H1 (cell line): ENCODE results near the gene NEB. TPM values are rescaled to one million over a fixed set of nuclear protein-coding genes. Genes with fewer than 3 reads are reported as not detected.

Experiments
- CTCF ChIA-PET: fragments of 300-600 bp; sonication (Branson Sonifier 250); formaldehyde crosslinking; loops from one replicate; lab custom pipeline; 2021; ENCODE audit not compliant: partially characterized antibody; lab: Charles Lee
- POLR2A ChIA-PET: fragments of 300-600 bp; sonication (Branson Sonifier 250); formaldehyde crosslinking; loops from one replicate; lab custom pipeline; 2021; ENCODE audit warnings: inconsistent platforms; ENCODE audit not compliant: partially characterized antibody; lab: Charles Lee
- DNase-seq, 2 experiments: peaks; one replicate each; pipeline versions ENCODE4 v3.0.0 to v3.0.0-alpha.2; 2010 to 2022; ENCODE audit warnings: low spot score in 2 of 2, low read depth in 1 of 2, mixed read lengths in 1 of 2
- FAIRE-seq: peaks from 2 replicates; lab custom pipeline; 2011; peaks lifted over from hg19 to GRCh38; lab: Jason Lieb, UNC
- H2AFZ ChIP-seq: 2 replicates; pipeline ENCODE4 v1.8.1; 2012; ENCODE audit warnings: low read length, inconsistent platforms
- H2AK5ac ChIP-seq: 2 replicates; pipeline ENCODE4 v1.6.1; 2013; ENCODE audit warnings: low read depth, low read length
- H2BK120ac ChIP-seq: replicated peaks from 2 replicates; pipeline ENCODE3; 2013; ENCODE audit warnings: low read depth, low read length, inconsistent platforms
- H2BK12ac ChIP-seq: 2 replicates; pipeline ENCODE4 v1.6.1; 2013; ENCODE audit warnings: low read depth, low read length
- H2BK15ac ChIP-seq: 2 replicates; pipeline ENCODE4 v1.6.1; 2013; ENCODE audit warnings: low read length
- H2BK20ac ChIP-seq: 2 replicates; pipeline ENCODE4 v1.6.1; 2013; ENCODE audit warnings: low read length
- H2BK5ac ChIP-seq: 2 replicates; pipeline ENCODE4 v1.6.1; 2013; ENCODE audit warnings: low read depth, low read length
- H3K14ac ChIP-seq: 2 replicates; pipeline ENCODE4 v1.6.1; 2013; ENCODE audit warnings: inconsistent platforms; ENCODE audit not compliant: insufficient read length
- H3K18ac ChIP-seq: 2 replicates; pipeline ENCODE4 v1.6.1; 2013; ENCODE audit warnings: low read length; ENCODE audit errors: extremely low read depth
- H3K23ac ChIP-seq: 2 replicates; pipeline ENCODE4 v1.6.1; 2013; ENCODE audit warnings: inconsistent platforms; ENCODE audit not compliant: insufficient read length
- H3K23me2 ChIP-seq: 2 replicates; pipeline ENCODE4 v1.6.1; 2013; ENCODE audit warnings: low read depth, low read length
- H3K27ac ChIP-seq: 2 replicates; pipeline ENCODE4 v1.6.1; 2011; ENCODE audit warnings: low read depth, low read length, inconsistent platforms
- H3K27me3 ChIP-seq, 4 experiments: replicated peaks in 1 of 4; 1 replicate in 1 of 4; 2 replicates in 3 of 4; pipeline versions ENCODE4 v1.6.1 to v1.8.1; 2011 to 2013; ENCODE audit warnings: low read length in 3 of 4, mild to moderate bottlenecking in 3 of 4, inconsistent platforms in 2 of 4, mixed read lengths in 2 of 4, moderate library complexity in 1 of 4; ENCODE audit not compliant: control insufficient read depth in 3 of 4, insufficient read depth in 3 of 4; ENCODE audit errors: extremely low read depth in 1 of 4
- H3K36me3 ChIP-seq, 4 experiments: 2 replicates each; pipeline versions ENCODE4 v1.6.1 to v1.8.1; 2011 to 2013; ENCODE audit warnings: mild to moderate bottlenecking in 4 of 4, low read length in 3 of 4, moderate library complexity in 2 of 4, control low read depth in 1 of 4, inconsistent platforms in 1 of 4; ENCODE audit not compliant: insufficient read depth in 4 of 4, control insufficient read depth in 2 of 4
- H3K4ac ChIP-seq: replicated peaks from 2 replicates; pipeline ENCODE3; 2013; ENCODE audit warnings: low read length, low read depth, mixed read lengths, inconsistent platforms; ENCODE audit not compliant: insufficient read length
- H3K4me1 ChIP-seq, 4 experiments: replicated peaks in 1 of 4; 1 replicate in 1 of 4; 2 replicates in 3 of 4; pipeline versions ENCODE4 v1.6.1 to v1.8.1; 2011 to 2013; ENCODE audit warnings: low read length in 3 of 4, inconsistent platforms in 2 of 4, mixed read lengths in 1 of 4; ENCODE audit not compliant: insufficient read depth in 4 of 4, control insufficient read depth in 3 of 4
- H3K4me2 ChIP-seq, 2 experiments: 2 replicates each; pipeline versions ENCODE4 v1.6.1 to v1.8.1; 2011 to 2013; ENCODE audit warnings: low read depth in 2 of 2, low read length in 2 of 2, control low read depth in 1 of 2, inconsistent platforms in 1 of 2, mild to moderate bottlenecking in 1 of 2; ENCODE audit not compliant: insufficient read depth in 1 of 2
- H3K4me3 ChIP-seq, 4 experiments: fragments of 200-600, 300-600 bp in 1 of 4; sonication (generic), shearing (Covaris generic), sonication (Bioruptor Twin) in 1 of 4; 2 replicates each; pipeline versions ENCODE4 v1.5.1 to v1.8.1; 2011 to 2016; ENCODE audit warnings: low read length in 4 of 4, low read depth in 3 of 4, control low read depth in 2 of 4, inconsistent platforms in 2 of 4, mild to moderate bottlenecking in 2 of 4, mixed read lengths in 1 of 4, moderate library complexity in 1 of 4; ENCODE audit not compliant: insufficient read depth in 2 of 4; ENCODE audit errors: extremely low read depth in 1 of 4
- H3K56ac ChIP-seq: replicated peaks from 2 replicates; pipeline ENCODE3; 2013; ENCODE audit warnings: low read depth, mild to moderate bottlenecking, mixed read lengths, low read length, inconsistent platforms; ENCODE audit not compliant: insufficient read length
- H3K79me1 ChIP-seq: 2 replicates; pipeline ENCODE4 v1.6.1; 2013; ENCODE audit warnings: low read depth, low read length, control low read depth
- H3K79me2 ChIP-seq, 2 experiments: 2 replicates each; pipeline versions ENCODE4 v1.6.1 to v1.8.1; 2012 to 2013; ENCODE audit warnings: low read length in 2 of 2, mild to moderate bottlenecking in 2 of 2, inconsistent platforms in 1 of 2; ENCODE audit not compliant: insufficient read depth in 2 of 2, control insufficient read depth in 1 of 2
- H3K9ac ChIP-seq, 4 experiments: replicated peaks in 1 of 4; 1 replicate in 1 of 4; 2 replicates in 3 of 4; pipeline versions ENCODE4 v1.6.1 to v1.8.1; 2011 to 2013; ENCODE audit warnings: low read depth in 3 of 4, low read length in 3 of 4, control low read depth in 2 of 4, mild to moderate bottlenecking in 2 of 4, moderate library complexity in 2 of 4, inconsistent platforms in 1 of 4; ENCODE audit errors: extremely low read depth in 1 of 4
- H3K9me3 ChIP-seq, 2 experiments: 2 replicates each; pipeline versions ENCODE4 v1.6.1 to v1.8.1; 2012 to 2013; ENCODE audit warnings: mild to moderate bottlenecking in 2 of 2, moderate library complexity in 2 of 2, control low read depth in 1 of 2, inconsistent platforms in 1 of 2, low read depth in 1 of 2, low read length in 1 of 2, mixed read lengths in 1 of 2; ENCODE audit not compliant: insufficient read depth in 2 of 2
- H4K20me1 ChIP-seq, 2 experiments: replicated peaks in 1 of 2; 2 replicates each; pipeline versions ENCODE3 to v1.8.1; 2011 to 2013; ENCODE audit warnings: inconsistent platforms in 2 of 2, low read length in 2 of 2, mild to moderate bottlenecking in 1 of 2; ENCODE audit not compliant: insufficient read depth in 2 of 2, control insufficient read depth in 1 of 2
- H4K5ac ChIP-seq: 2 replicates; pipeline ENCODE4 v1.6.1; 2013; ENCODE audit warnings: low read length, low read depth, mixed read lengths, inconsistent platforms; ENCODE audit not compliant: insufficient read length
- H4K8ac ChIP-seq: 2 replicates; pipeline ENCODE4 v1.8.0; 2013; ENCODE audit warnings: mild to moderate bottlenecking, moderate library complexity, low read length, inconsistent platforms; ENCODE audit not compliant: insufficient read depth; ENCODE audit errors: extremely low read depth
- H4K91ac ChIP-seq: replicated peaks from 2 replicates; pipeline ENCODE3; 2013; ENCODE audit warnings: low read length, mixed read lengths, inconsistent platforms; ENCODE audit not compliant: insufficient read length
- ASH2L ChIP-seq: fragments of 200-600, 300-600 bp; sonication (generic); IDR thresholded peaks from one replicate; pipeline ENCODE4 v1.7.1; 2017; ENCODE audit warnings: low read length
- BCL11A ChIP-seq, 2 experiments: IDR thresholded peaks; one replicate each; pipeline ENCODE4 v1.6.1; 2011; ENCODE audit warnings: low read depth in 2 of 2, low read length in 2 of 2, mild to moderate bottlenecking in 2 of 2
- CBX5 ChIP-seq: fragments of 300-800, 300-1000 bp; sonication (generic); IDR thresholded peaks from 2 replicates; pipeline ENCODE4 v1.7.1; 2016; ENCODE audit warnings: antibody characterized with exemption, low read length, low read depth
- E2F6 ChIP-seq: IDR thresholded peaks from 2 replicates; pipeline ENCODE4 v1.6.1; 2012; ENCODE audit warnings: inconsistent platforms
- KDM4A ChIP-seq: IDR thresholded peaks from one replicate; pipeline ENCODE4 v1.7.1; 2012; ENCODE audit warnings: low read depth, mild to moderate bottlenecking, moderate library complexity, low read length, inconsistent platforms; ENCODE audit not compliant: severe bottlenecking
- MAFK ChIP-seq: IDR thresholded peaks from 2 replicates; pipeline ENCODE4 v1.6.1; 2012; ENCODE audit warnings: low read depth, mild to moderate bottlenecking, improper control_type of control experiment, low read length
- PHF8 ChIP-seq: fragments of 200-600 bp; sonication (generic); conservative IDR thresholded peaks from 2 replicates; pipeline ENCODE4 v1.7.1; 2012; ENCODE audit warnings: low read depth, mild to moderate bottlenecking, inconsistent platforms, low read length, moderate library complexity
- SIX5 ChIP-seq: IDR thresholded peaks from 2 replicates; pipeline ENCODE4 v1.6.1; 2011; ENCODE audit warnings: mild to moderate bottlenecking, low read depth, low read length
- YY1 ChIP-seq: IDR thresholded peaks from 2 replicates; pipeline ENCODE4 v1.6.1; 2011; ENCODE audit warnings: low read depth, mild to moderate bottlenecking, low read length
- ZNF274 ChIP-seq: IDR thresholded peaks from 2 replicates; pipeline ENCODE4 v1.7.0; 2012; ENCODE audit warnings: low read length, borderline replicate concordance; ENCODE audit errors: extremely low read depth
- WGBS, 2 experiments: shearing (Covaris generic) in 1 of 2; methylation state at CpG; one replicate each; pipeline versions ENCODE4 v1.1.6 to v1.1.7; 2013 to 2015; ENCODE audit warnings: low lambda C conversion rate in 2 of 2, mixed read lengths in 2 of 2, inconsistent platforms in 1 of 2, low coverage in 1 of 2, missing lambda C conversion rate in 1 of 2; ENCODE audit not compliant: insufficient replicate concordance in 2 of 2, insufficient coverage in 1 of 2, insufficient read length in 1 of 2; ENCODE audit errors: extremely low coverage in 1 of 2, missing lambda C conversion rate in 1 of 2; 5-methylcytosine and 5-hydroxymethylcytosine counted together
- polyA plus RNA-seq, 7 experiments: library from polyadenylated mRNA; depleted of rRNA in 3 of 7; stranded (reverse) in 5 of 7; unstranded in 2 of 7; fragments of >200 nt in 5 of 7; fragments of 200-250 nt in 2 of 7; gene quantifications; 1 replicate in 5 of 7; 2 replicates in 1 of 7; 4 replicates in 1 of 7; pipeline versions ENCODE4 v1.2.1 to v1.2.3, GENCODE V29; 2011 to 2013; ENCODE audit warnings: missing spikeins in 2 of 7, mixed read lengths in 2 of 7
- total RNA-seq: library from RNA; stranded (reverse); fragmentation: NEBNext Ultra II Directional; extraction: Animal tissue kit (Norgen Biotek cat#: 25700); gene quantifications from 2 replicates; pipeline ENCODE4 v1.2.1, GENCODE V29; 2021

Gene NEB
- total and polyA plus RNA-seq, 2 of the 8 experiments (the other 6 are each of a cell fraction or from before 2014, with no cell fraction given) = 1.4 to 2.5 TPM

GRCh38 chr2:151761193-151761592, 26.9 kb upstream of the NEB start:
- CTCF ChIA-PET = no interaction called here

More at GRCh38 chr2:151761193-151761592, 26.9 kb upstream of the NEB start:
- no peak overlapping the region for H3K4me2 ChIP-seq
- no peak overlapping the region for H4K91ac ChIP-seq
- no peaks in the 10 kb centered on the region for H3K79me1 ChIP-seq
- no peaks in the 10 kb centered on the region for H3K9me3 ChIP-seq
- H3K23ac ChIP-seq = no peak overlapping the region
- H3K36me3 ChIP-seq = no peaks in the 10 kb centered on the region
- POLR2A ChIA-PET = no interaction called here
- H3K4me3 ChIP-seq = no peak overlapping the region
- no peak overlapping the region for H3K56ac ChIP-seq
- no peak overlapping the region for H2AK5ac ChIP-seq
- H3K27me3 ChIP-seq = no peaks in the 10 kb centered on the region
- H3K4me1 ChIP-seq = peaks cover 0 to 4% (median 0%) of the 10 kb centered on the region in 4 experiments; a peak in 1 of 7 replicates
- no peaks in the 10 kb centered on the region for H3K79me2 ChIP-seq
- TF ChIP-seq CBX5 (no peak), BCL11A (IDR thresholded peaks at IDR 0.05; ENCODE audit: low read depth in 2 of 2, low read length in 2 of 2) (no peak), PHF8 (no peak), KDM4A (no peak), ASH2L (no peak), YY1 (no peak), ZNF274 (no peak), E2F6 (no peak), SIX5 (no peak), MAFK (no peak)
- no peak overlapping the region for H3K27ac ChIP-seq
- no peak overlapping the region for H2BK5ac ChIP-seq
- H4K8ac ChIP-seq = no peak overlapping the region
- H3K4ac ChIP-seq = no peak overlapping the region
- H2BK12ac ChIP-seq = no peak overlapping the region
- H2AFZ ChIP-seq = no peak overlapping the region
- no peak overlapping the region for H2BK15ac ChIP-seq
- 86% methylated on average over 3 of the region's 3 CpGs; no CpG with 5 or more reads in 1 of the 2 experiments for WGBS, 2 experiments
- H3K18ac ChIP-seq = no peak overlapping the region
- no peak overlapping the region for H2BK20ac ChIP-seq
- H3K9ac ChIP-seq = no peak overlapping the region
- no peak overlapping the region for H3K14ac ChIP-seq
- FAIRE-seq (no peak), DNase-seq (no peak)
- H4K20me1 ChIP-seq = no peaks in the 10 kb centered on the region
- no peaks in the 10 kb centered on the region for H3K23me2 ChIP-seq
- no peak overlapping the region for H4K5ac ChIP-seq
- H2BK120ac ChIP-seq = no peak overlapping the region
